AG09319 (cell line): ENCODE results near the gene TMEM179B.
"Not testable (repeated sequence)": the region's sequence is repeated elsewhere in the genome, so short reads cannot be mapped to it uniquely, and the experiment has no call there.

ENCODE experiments used
- DNase-seq: peaks from one replicate; pipeline ENCODE4 v3.0.0-alpha.2; 2010; ENCODE audit warnings: low read depth; ENCODE audit errors: extremely low read depth
- TF ChIP-seq, protein P1 (sequence below): IDR thresholded peaks from 2 replicates; pipeline ENCODE4 v1.5.1; 2011; ENCODE audit warnings: low read depth, mild to moderate bottlenecking, inconsistent platforms, low read length, moderate library complexity

The TMEM179B gene, protein sequence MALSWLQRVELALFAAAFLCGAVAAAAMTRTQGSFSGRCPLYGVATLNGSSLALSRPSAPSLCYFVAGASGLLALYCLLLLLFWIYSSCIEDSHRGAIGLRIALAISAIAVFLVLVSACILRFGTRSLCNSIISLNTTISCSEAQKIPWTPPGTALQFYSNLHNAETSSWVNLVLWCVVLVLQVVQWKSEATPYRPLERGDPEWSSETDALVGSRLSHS

DNA sequence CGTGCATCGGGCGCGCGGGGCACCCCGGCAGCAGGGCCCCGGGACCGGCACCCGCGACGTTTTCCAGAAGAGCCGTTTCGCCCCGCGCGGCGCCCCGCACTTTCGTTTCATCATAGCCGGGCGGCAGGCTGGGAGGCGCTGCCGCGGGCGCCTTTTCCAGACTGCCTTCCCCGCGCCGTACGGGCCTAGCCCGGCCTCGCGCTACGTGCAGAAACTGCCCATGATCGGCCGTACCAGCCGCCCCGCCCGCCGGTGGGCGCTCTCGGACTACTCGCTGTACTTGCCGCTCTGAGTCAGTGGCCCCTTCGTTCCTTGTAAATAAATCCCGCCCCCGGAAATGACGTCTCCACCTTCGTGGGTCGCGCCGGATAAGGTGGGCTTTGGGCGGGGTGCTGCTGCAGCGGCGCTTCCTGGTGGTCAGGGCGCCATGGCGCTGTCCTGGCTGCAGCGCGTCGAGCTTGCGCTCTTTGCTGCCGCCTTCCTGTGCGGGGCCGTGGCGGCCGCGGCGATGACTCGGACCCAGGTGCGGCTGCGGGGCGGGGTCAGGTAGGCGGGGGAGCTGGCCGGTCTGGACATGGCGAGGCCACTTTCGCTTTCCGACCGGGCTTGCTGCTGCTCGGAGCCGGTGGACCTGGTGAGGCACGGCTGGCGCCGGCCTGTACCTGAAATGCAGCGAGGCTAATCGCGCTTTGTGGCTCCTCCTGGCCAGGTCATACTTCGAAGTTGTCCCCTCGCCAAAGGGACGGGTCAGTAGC, at the start of gene TMEM179B:
Gene TMEM179B (plus strand): TSS at position 398 of the 755 bp plus-strand sequence. CDS start 30 bp downstream, at position 428.
- TF ChIP-seq, protein P1, sequence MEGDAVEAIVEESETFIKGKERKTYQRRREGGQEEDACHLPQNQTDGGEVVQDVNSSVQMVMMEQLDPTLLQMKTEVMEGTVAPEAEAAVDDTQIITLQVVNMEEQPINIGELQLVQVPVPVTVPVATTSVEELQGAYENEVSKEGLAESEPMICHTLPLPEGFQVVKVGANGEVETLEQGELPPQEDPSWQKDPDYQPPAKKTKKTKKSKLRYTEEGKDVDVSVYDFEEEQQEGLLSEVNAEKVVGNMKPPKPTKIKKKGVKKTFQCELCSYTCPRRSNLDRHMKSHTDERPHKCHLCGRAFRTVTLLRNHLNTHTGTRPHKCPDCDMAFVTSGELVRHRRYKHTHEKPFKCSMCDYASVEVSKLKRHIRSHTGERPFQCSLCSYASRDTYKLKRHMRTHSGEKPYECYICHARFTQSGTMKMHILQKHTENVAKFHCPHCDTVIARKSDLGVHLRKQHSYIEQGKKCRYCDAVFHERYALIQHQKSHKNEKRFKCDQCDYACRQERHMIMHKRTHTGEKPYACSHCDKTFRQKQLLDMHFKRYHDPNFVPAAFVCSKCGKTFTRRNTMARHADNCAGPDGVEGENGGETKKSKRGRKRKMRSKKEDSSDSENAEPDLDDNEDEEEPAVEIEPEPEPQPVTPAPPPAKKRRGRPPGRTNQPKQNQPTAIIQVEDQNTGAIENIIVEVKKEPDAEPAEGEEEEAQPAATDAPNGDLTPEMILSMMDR = peak; percentile 64
- DNase-seq = peak; percentile 89

DNA sequence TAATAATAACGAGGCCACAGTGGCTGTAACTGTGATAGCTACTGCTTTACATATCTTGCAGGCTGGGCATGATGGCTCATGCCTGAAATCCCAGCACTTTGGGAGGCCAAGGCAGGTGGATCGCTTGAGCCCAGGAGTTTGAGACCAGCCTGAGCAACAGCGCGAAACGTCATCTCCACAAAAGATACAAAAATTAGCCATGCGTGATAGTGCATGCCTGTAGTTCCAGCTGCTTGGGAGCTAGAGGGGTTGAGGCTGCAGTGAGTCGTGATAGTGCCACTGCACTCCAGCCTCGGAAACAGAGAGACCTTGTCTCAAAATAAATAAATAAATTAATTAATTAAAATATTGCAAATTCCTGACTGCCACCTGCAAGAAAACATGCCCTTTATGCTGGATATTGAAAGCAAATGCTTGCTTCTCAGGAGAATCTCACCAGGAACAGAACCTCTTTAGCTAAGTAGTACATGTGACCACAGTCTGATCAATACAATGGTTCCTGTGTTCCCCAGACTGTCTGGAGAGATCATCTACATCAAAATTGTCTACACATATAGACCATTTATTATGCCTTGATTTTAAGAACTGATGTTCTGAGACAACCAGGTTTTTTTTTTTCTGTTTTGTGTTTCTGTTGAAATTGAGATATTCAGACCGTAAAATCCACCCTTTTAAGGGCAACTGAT, 39.6 kb upstream of the TMEM179B start:
- TF ChIP-seq, protein P1 = no peak
- no peak for DNase-seq

DNA sequence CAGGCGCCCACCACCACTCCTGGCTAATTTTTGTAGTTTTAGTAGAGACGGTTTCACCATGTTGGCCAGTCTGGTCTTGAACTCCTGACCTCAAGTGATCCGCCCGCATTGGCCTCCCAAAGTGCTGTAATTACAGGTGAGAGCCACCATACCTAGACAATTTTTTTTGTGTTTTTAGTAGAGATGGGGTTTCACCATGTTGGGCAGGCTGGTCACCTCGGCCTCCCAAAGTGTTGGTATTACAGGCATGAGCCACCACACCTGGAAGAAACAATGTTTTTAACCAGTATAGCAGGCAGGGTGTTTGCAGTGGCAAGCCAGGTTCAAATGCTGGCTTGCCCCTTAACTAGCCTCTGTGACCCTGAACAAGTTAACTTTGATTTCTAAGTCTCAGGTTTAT, 37.3 kb upstream of the TMEM179B start:
- not testable (repeated sequence) for DNase-seq

DNA sequence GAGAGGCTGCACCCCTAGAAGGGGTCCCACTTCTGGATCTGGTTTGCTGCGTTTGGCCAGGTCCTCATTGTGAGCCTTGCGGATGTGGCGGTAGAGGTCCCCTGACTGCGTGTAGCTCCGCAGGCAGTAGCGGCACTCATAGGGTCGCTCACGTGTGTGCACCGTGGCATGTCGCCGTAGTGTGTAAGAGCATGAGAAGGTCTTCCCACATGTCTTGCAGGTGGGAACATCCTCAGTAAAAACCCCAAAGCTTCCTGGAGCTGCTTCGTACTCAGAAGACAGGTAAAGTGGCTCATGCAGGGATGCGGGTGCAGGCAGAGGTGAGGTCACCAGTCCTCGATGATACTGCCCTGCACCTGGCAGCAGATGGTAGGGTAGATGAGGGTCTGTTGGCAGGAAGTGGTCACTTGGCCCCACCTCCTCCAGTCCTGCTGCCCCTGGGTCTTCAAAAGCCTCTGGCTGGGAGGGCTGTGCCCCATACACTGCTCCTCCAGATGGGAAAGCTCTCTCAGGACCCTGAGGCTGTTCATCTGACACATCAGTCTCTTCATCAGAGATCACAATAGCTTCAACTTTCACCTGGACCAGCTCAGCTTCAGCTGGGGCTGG, 34.9 kb upstream of the TMEM179B start:
- TF ChIP-seq, protein P1 = no peak

DNA sequence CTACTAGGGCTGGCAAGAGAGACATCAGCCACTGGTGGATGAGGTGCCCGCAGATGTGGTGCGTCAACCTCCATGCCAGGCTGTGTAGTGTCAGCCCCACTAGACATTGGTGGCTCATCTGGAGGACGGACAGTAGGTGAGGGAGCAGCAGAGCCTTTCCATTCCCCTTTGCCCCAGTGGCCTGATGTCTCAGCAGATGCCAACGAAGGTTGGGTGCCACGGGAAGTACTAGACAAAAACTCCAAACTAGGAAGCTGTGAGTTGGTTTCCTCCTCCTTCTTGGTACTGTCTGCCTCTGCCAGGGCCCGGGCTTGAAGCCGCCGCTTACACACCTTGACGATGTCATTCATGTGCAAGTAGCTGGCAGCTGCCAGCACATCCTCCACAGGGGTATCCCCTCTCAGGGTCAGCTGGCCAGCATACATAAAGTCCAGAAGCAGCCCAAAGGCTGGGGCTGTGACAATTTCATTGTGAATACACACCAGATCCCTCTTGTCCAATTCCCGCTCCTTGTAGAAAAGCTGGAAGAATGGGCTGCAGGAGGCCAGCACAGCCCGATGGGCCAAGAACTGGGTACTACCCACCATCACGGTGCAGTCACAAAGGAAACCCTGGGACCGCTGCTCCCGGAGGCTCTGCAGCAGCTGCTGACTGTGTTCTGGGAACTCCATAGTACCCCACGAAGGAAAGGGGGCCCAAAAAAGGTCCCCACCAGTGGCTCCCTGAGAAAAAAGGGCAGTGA, 34.0 kb upstream of the TMEM179B start:
- DNase-seq = no peak
- TF ChIP-seq, protein P1 = no peak

More for the DNA sequence above, 34.9 kb upstream of the TMEM179B start:
- DNase-seq = no peak

DNA sequence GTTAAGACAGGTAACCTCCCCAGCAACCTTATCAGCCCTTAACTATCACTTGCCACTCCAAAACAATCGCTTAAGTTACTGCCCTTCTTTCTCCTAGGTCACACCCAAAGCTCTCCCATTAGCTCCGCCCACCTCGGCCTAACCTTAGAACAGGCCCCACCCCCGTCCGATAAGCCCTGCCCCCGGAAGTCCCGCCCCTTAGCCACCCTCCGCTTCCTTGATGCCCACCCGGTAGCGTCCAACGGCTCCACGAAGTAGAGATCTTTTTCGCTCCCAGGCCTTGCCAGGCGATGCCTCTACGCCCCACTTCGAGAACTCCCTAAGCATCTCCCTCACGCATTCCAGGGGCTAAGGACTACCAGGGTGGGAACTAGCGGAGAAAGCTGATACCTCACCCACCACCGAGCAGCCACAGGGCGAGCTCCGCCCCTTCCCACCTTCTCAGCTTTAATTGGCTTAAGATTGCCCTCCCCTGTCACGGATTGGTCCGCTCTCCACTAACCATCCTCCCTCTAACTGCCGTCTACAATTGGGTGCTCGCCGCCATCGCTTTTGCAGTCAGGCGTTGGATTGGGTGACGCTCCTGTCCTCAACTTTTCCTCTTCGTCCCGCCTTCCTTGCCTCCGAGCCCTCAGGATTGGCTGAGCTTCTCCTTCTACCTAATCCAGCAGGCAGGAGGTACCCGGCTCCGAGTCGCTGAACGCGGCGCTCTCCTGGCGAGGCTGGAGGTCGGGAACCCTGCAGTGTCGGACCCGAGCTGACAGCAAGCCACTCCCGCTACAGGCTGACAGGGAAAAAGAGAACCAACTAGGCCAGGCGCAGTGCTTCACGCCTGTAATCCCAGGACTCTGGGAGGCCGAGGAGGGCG, 33.2 kb upstream of the TMEM179B start, which contains the start of gene ZBTB3:
Gene ZBTB3 (minus strand): TSS at position 425 of the 868 bp plus-strand sequence. CDS start 496 bp downstream, outside the sequence.
- TF ChIP-seq, protein P1 = no peak
- DNase-seq = peak; percentile 98
